GM23338 (cell line): ENCODE results near the gene ABR. TPM values are rescaled to one million over a fixed set of nuclear protein-coding genes. Genes with fewer than 3 reads are reported as not detected.
A peak's percentile ranks its signal among the peaks of the same experiment; 100 is the strongest.

Experiments
- ATAC-seq: fragments of 200-7000 bp; cut with Tn5 transposase; 3 replicates; pipeline ENCODE4 v1.9.1; 2020
- DNase-seq: peaks from one replicate; pipeline ENCODE4 v3.0.0-alpha.2; 2015; ENCODE audit warnings: low spot score
- H2AFZ ChIP-seq: fragments of 200-600 bp; sonication (generic); 2 replicates; pipeline ENCODE4 v1.8.0; 2016; ENCODE audit warnings: antibody characterized with exemption, mild to moderate bottlenecking, moderate library complexity
- H3F3A ChIP-seq: fragments of 200-600 bp; sonication (generic); replicated peaks from 2 replicates; pipeline ENCODE4 v1.8.0; 2017; ENCODE audit warnings: antibody characterized with exemption, mixed run types, low read depth
- H3K27ac ChIP-seq: fragments of 200-600 bp; sonication (generic); 2 replicates; pipeline ENCODE4 v1.6.1; 2016; ENCODE audit warnings: low read depth
- H3K27me3 ChIP-seq: fragments of 200-600 bp; sonication (generic); 2 replicates; pipeline ENCODE4 v1.8.0; 2016; ENCODE audit warnings: mild to moderate bottlenecking, mixed run types, moderate library complexity; ENCODE audit not compliant: insufficient read depth
- H3K36me3 ChIP-seq: fragments of 200-600 bp; sonication (generic); 2 replicates; pipeline ENCODE4 v1.8.0; 2016; ENCODE audit warnings: mild to moderate bottlenecking; ENCODE audit not compliant: insufficient read depth
- H3K4me1 ChIP-seq: fragments of 200-600 bp; sonication (generic); 2 replicates; pipeline ENCODE4 v1.8.0; 2016; ENCODE audit warnings: mild to moderate bottlenecking, moderate library complexity; ENCODE audit not compliant: insufficient read depth
- H3K4me2 ChIP-seq: fragments of 200-600 bp; sonication (generic); 2 replicates; pipeline ENCODE4 v1.7.1; 2017; ENCODE audit warnings: mixed run types
- H3K4me3 ChIP-seq: fragments of 200-600 bp; sonication (generic); 2 replicates; pipeline ENCODE4 v1.6.1; 2016; ENCODE audit warnings: mixed run types
- H3K79me2 ChIP-seq: fragments of 200-600 bp; sonication (generic); replicated peaks from 2 replicates; pipeline ENCODE4 v1.8.0; 2017; ENCODE audit warnings: mild to moderate bottlenecking; ENCODE audit not compliant: insufficient read depth
- H3K9me2 ChIP-seq: fragments of 200-600 bp; sonication (generic); 2 replicates; pipeline ENCODE4 v1.8.0; 2017; ENCODE audit not compliant: insufficient read depth
- H4K20me1 ChIP-seq: fragments of 200-600 bp; sonication (generic); replicated peaks from 2 replicates; pipeline ENCODE4 v1.8.0; 2017; ENCODE audit warnings: mild to moderate bottlenecking; ENCODE audit not compliant: insufficient read depth
- H3K27ac Mint-ChIP-seq: 2 replicates; pipeline ENCODE4 v1.8.0; 2020; ENCODE audit warnings: inconsistent platforms, mild to moderate bottlenecking, moderate library complexity, mixed read lengths
- H3K27me3 Mint-ChIP-seq: 3 replicates; pipeline ENCODE4 v1.8.0; 2022; ENCODE audit warnings: low read depth, mild to moderate bottlenecking, moderate library complexity, mixed read lengths, inconsistent platforms; ENCODE audit not compliant: insufficient read depth, poor library complexity
- H3K36me3 Mint-ChIP-seq: 3 replicates; pipeline ENCODE4 v1.8.0; 2021; ENCODE audit warnings: low read depth, mild to moderate bottlenecking, inconsistent platforms, moderate library complexity, mixed read lengths
- H3K4me1 Mint-ChIP-seq: 3 replicates; pipeline ENCODE4 v1.8.0; 2020; ENCODE audit warnings: mild to moderate bottlenecking, inconsistent platforms, mixed read lengths
- H3K4me3 Mint-ChIP-seq: 3 replicates; pipeline ENCODE4 v1.8.0; 2021; ENCODE audit warnings: moderate library complexity, mild to moderate bottlenecking, inconsistent platforms, mixed read lengths
- H3K9me3 Mint-ChIP-seq: 3 replicates; pipeline ENCODE4 v1.8.0; 2020; ENCODE audit warnings: moderate library complexity, mild to moderate bottlenecking, inconsistent platforms, mixed read lengths
- CREB1 ChIP-seq: fragments of 250-450 bp; sonication (Bioruptor Pico); IDR thresholded peaks from 2 replicates; pipeline ENCODE4 v1.5.0; 2020; ENCODE audit warnings: low read depth, mild to moderate bottlenecking, moderate library complexity
- EZH2phosphoT487 ChIP-seq: fragments of 200-600 bp; sonication (generic); IDR thresholded peaks from one replicate; pipeline ENCODE4 v1.8.1; 2018; ENCODE audit warnings: antibody characterized with exemption; ENCODE audit not compliant: unreplicated experiment
- JUNB ChIP-seq: IDR thresholded peaks from one replicate; pipeline ENCODE4 v1.6.1; 2016; ENCODE audit warnings: antibody characterized with exemption; ENCODE audit not compliant: unreplicated experiment
- NANOG ChIP-seq: IDR thresholded peaks from 2 replicates; pipeline ENCODE4 v1.6.1; 2016; ENCODE audit warnings: antibody characterized with exemption, borderline replicate concordance
- POLR2AphosphoS5 ChIP-seq: IDR thresholded peaks from 2 replicates; pipeline ENCODE4 v1.6.1; 2016; ENCODE audit warnings: antibody characterized with exemption, low read depth
- REST ChIP-seq: IDR thresholded peaks from one replicate; pipeline ENCODE4 v1.6.1; 2018; ENCODE audit warnings: antibody characterized with exemption; ENCODE audit not compliant: unreplicated experiment
- ZNF331 ChIP-seq: fragments of 250-450 bp; sonication (Bioruptor Pico); IDR thresholded peaks from 2 replicates; pipeline ENCODE4 v1.5.0; 2020; ENCODE audit warnings: low read depth, mild to moderate bottlenecking, moderate library complexity
- polyA plus RNA-seq: library from polyadenylated mRNA; unstranded; fragments of >200 nt; fragmentation: Nextera tagmentation; extraction: Ambion mirVana; gene quantifications from 2 replicates; pipeline ENCODE4 v1.2.1, GENCODE V29; 2016
- total RNA-seq: library from RNA; depleted of rRNA; stranded (reverse); fragments of >200 nt; shearing (Covaris generic); gene quantifications from 2 replicates; pipeline ENCODE4 v1.2.3, GENCODE V29; 2014
- TF ChIP-seq, protein P1 (sequence below): IDR thresholded peaks from 2 replicates; pipeline ENCODE4 v1.6.1; 2016; ENCODE audit warnings: antibody characterized with exemption
- TF ChIP-seq, protein P2 (sequence below), 2 experiments: fragments of 200-600 bp in 1 of 2; sonication (generic) in 1 of 2; conservative IDR thresholded peaks; 2 replicates each; pipeline versions ENCODE4 v1.5.1 to v1.6.1; 2016 to 2017; ENCODE audit warnings: antibody characterized with exemption in 2 of 2, low read depth in 2 of 2, mild to moderate bottlenecking in 2 of 2, moderate library complexity in 1 of 2

ABR gene
- total and polyA plus RNA-seq, 2 experiments from 2014 or later, result 15.0 to 27.7 TPM

- DNase-seq (peak; percentile 50), ATAC-seq (no peak)
- Histone ChIP-seq H3K4me2 (no peak overlapping the region), H3K27me3 (no peaks in the 10 kb centered on the region), H3F3A (peaks cover 9% of the 10 kb centered on the region; the same call in 1 of the 2 replicates), H3K9me2 (no peaks in the 10 kb centered on the region), H4K20me1 (no peaks in the 10 kb centered on the region), H2AFZ (no peak overlapping the region), H3K4me3 (no peak overlapping the region), H3K4me1 (peaks cover 25% of the 10 kb centered on the region), H3K79me2 (no peaks in the 10 kb centered on the region), H3K27ac (no peak overlapping the region), H3K36me3 (no peaks in the 10 kb centered on the region)
- H3K27me3 Mint-ChIP-seq, result peaks cover 16% of the 10 kb centered on the region
- H3K4me3 Mint-ChIP-seq, result no peak overlapping the region
- H3K27ac Mint-ChIP-seq, result no peak overlapping the region
- peaks cover 3% of the 10 kb centered on the region; the same call in 1 of the 3 replicates for H3K9me3 Mint-ChIP-seq
- H3K4me1 Mint-ChIP-seq, result peaks cover 38% of the 10 kb centered on the region
- no peaks in the 10 kb centered on the region; the same call in 2 of the 3 replicates for H3K36me3 Mint-ChIP-seq
- TF ChIP-seq, protein P1, sequence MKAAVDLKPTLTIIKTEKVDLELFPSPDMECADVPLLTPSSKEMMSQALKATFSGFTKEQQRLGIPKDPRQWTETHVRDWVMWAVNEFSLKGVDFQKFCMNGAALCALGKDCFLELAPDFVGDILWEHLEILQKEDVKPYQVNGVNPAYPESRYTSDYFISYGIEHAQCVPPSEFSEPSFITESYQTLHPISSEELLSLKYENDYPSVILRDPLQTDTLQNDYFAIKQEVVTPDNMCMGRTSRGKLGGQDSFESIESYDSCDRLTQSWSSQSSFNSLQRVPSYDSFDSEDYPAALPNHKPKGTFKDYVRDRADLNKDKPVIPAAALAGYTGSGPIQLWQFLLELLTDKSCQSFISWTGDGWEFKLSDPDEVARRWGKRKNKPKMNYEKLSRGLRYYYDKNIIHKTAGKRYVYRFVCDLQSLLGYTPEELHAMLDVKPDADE, result no peak
- TF ChIP-seq, protein P2, sequence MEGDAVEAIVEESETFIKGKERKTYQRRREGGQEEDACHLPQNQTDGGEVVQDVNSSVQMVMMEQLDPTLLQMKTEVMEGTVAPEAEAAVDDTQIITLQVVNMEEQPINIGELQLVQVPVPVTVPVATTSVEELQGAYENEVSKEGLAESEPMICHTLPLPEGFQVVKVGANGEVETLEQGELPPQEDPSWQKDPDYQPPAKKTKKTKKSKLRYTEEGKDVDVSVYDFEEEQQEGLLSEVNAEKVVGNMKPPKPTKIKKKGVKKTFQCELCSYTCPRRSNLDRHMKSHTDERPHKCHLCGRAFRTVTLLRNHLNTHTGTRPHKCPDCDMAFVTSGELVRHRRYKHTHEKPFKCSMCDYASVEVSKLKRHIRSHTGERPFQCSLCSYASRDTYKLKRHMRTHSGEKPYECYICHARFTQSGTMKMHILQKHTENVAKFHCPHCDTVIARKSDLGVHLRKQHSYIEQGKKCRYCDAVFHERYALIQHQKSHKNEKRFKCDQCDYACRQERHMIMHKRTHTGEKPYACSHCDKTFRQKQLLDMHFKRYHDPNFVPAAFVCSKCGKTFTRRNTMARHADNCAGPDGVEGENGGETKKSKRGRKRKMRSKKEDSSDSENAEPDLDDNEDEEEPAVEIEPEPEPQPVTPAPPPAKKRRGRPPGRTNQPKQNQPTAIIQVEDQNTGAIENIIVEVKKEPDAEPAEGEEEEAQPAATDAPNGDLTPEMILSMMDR (conservative IDR thresholded peaks at IDR 0.05; ENCODE audit: low read depth in 2 of 2), result no peak
- TF ChIP-seq REST, result no peak
- no peak for TF ChIP-seq NANOG
- TF ChIP-seq ZNF331 (CRISPR knock-in tag), result no peak
- no peak for TF ChIP-seq CREB1 (CRISPR knock-in tag)
- TF ChIP-seq JUNB, result no peak
- no peak for TF ChIP-seq POLR2AphosphoS5
- no peak for TF ChIP-seq EZH2phosphoT487
Measured at GRCh38 chr17:1112875-1113274, 66.9 kb downstream of the ABR start.
